GM20000 (cell line): ENCODE data around the gene ELMO1.

Experiments used
- DNase-seq: peaks from one replicate; pipeline ENCODE4 v3.0.0; 2012; ENCODE audit warnings: low spot score
- TF ChIP-seq, protein P1 (sequence below): IDR thresholded peaks from 2 replicates; pipeline ENCODE4 v1.5.1; 2012; ENCODE audit warnings: mild to moderate bottlenecking, control low read depth; ENCODE audit errors: extremely low read depth, missing control alignments

Gene ELMO1

GRCh38 chr7:37084303-37084702 is 364.4 kb downstream of the ELMO1 start:
- TF ChIP-seq, protein P1, sequence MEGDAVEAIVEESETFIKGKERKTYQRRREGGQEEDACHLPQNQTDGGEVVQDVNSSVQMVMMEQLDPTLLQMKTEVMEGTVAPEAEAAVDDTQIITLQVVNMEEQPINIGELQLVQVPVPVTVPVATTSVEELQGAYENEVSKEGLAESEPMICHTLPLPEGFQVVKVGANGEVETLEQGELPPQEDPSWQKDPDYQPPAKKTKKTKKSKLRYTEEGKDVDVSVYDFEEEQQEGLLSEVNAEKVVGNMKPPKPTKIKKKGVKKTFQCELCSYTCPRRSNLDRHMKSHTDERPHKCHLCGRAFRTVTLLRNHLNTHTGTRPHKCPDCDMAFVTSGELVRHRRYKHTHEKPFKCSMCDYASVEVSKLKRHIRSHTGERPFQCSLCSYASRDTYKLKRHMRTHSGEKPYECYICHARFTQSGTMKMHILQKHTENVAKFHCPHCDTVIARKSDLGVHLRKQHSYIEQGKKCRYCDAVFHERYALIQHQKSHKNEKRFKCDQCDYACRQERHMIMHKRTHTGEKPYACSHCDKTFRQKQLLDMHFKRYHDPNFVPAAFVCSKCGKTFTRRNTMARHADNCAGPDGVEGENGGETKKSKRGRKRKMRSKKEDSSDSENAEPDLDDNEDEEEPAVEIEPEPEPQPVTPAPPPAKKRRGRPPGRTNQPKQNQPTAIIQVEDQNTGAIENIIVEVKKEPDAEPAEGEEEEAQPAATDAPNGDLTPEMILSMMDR: no peak
- no peak for DNase-seq

DNA sequence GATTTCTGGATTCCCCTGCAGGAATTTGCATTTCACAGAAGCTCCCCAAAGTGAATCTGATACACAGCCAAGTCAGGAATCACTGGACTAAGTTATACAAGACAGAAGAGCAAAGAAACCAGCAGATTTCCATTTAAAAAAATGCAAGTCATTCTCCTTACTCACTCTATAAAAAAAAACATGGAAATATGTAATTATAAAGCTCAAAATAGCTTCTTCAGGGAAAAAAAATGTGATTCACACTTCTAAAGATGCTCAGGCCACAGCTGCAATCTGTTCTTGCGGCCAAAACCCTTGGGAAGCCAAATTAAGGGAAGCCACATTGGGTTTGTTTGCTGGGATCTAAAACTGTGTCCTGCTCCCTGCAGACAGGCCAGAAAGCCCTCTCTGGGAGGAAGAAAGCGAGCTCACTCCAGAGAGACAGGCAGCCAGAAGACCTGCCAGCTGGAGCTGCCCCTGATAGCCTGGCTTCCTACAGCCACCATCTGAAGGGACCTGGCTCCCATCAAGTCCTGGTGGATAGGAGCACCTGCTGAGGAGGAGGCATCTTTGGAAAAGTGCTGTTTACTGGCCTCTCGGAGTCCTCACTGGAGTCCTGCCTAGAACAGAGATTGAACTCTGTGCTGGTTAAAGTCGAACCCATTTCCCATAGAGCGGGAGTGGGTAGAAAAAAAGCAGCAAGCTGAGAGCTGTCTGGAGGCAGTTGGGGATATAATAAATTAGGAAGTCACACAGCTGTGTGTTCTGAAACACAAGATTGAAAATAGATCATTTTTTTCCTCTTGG is 365.2 kb downstream of the ELMO1 start:
- no peak for DNase-seq

GRCh38 chr7:37081436-37081835 is 367.2 kb downstream of the ELMO1 start:
- TF ChIP-seq, protein P1: no peak
- DNase-seq: no peak

More for the DNA sequence above, 365.2 kb downstream of the ELMO1 start:
- TF ChIP-seq, protein P1: no peak

DNA sequence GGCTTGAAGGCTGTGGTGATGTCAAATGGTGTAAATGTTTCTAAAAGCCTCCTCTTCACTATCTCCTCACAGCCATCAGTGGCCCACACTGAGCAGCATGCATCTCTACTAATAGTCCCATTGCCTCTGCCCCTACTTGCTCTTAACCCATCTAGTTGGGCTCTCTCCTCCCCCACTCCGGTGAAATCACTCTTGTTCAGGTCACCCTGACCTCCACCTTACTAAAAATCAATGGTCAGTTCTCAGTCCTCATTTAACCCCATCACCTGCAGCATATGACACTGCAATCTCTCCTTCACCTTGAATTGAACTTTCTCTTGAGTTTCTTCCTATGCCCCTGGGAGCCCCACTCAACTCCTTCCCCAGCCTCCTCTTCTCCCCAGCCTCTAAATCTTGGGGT is 369.2 kb downstream of the ELMO1 start:
- DNase-seq: no peak
- TF ChIP-seq, protein P1: no peak

- TF ChIP-seq, protein P1: no peak
- no peak for DNase-seq
Observed at GRCh38 chr7:37076668-37077067, 372.0 kb downstream of the ELMO1 start.

GRCh38 chr7:37074370-37074769 is 374.3 kb downstream of the ELMO1 start:
- no peak for DNase-seq
- TF ChIP-seq, protein P1: no peak

GRCh38 chr7:37071124-37071523 is 377.5 kb downstream of the ELMO1 start:
- TF ChIP-seq, protein P1: no peak
- no peak for DNase-seq
